HG03432 (cell line): ENCODE data around the gene EID1.
"Not testable (repeated sequence)": the region's sequence is repeated elsewhere in the genome, so short reads cannot be mapped to it uniquely, and the experiment has no call there.

Experiments used
- ATAC-seq: cut with Tn5 transposase; IDR thresholded peaks from one replicate; pipeline ENCODE4 v1.9.1; 2021; ENCODE audit warnings: mild to moderate bottlenecking, moderate library complexity; ENCODE audit not compliant: unreplicated experiment

EID1 gene

GRCh38 chr15:48877630-48878595 is at the start of gene EID1:
TSS of gene EID1 (plus strand) at chr15:48878134. CDS start at chr15:48878177, 43 bp downstream.
- ATAC-seq, result peak; percentile 98

- ATAC-seq, result no peak
These were observed 49.5 kb upstream of the EID1 start for GRCh38 chr15:48828471-48828870.

- no peak for ATAC-seq
These were observed 49.0 kb upstream of the EID1 start for GRCh38 chr15:48828906-48829305.

- ATAC-seq, result no peak
These were observed 45.3 kb upstream of the EID1 start for GRCh38 chr15:48832648-48833047.

GRCh38 chr15:48833526-48834239 is 44.3 kb upstream of the EID1 start:
- ATAC-seq, result no peak

GRCh38 chr15:48834756-48835155 is 43.2 kb upstream of the EID1 start:
- ATAC-seq, result no peak

GRCh38 chr15:48842501-48842900 is 35.4 kb upstream of the EID1 start:
- ATAC-seq, result no peak

- ATAC-seq, result no peak
These were observed 32.8 kb upstream of the EID1 start for GRCh38 chr15:48845123-48845522.

GRCh38 chr15:48850648-48851047 is 27.3 kb upstream of the EID1 start:
- no peak for ATAC-seq

- ATAC-seq, result no peak
These were observed 26.0 kb upstream of the EID1 start for GRCh38 chr15:48851956-48852355.

GRCh38 chr15:48854434-48854833 is 23.5 kb upstream of the EID1 start:
- ATAC-seq, result not testable (repeated sequence)

- no peak for ATAC-seq
These were observed 22.2 kb upstream of the EID1 start for GRCh38 chr15:48855501-48856440.

GRCh38 chr15:48856942-48857341 is 21.0 kb upstream of the EID1 start:
- ATAC-seq, result no peak

- ATAC-seq, result no peak
These were observed 19.5 kb upstream of the EID1 start for GRCh38 chr15:48858401-48858800.

GRCh38 chr15:48859426-48859825 is 18.5 kb upstream of the EID1 start:
- no peak for ATAC-seq

- ATAC-seq, result no peak
These were observed 16.0 kb upstream of the EID1 start for GRCh38 chr15:48861813-48862431.

GRCh38 chr15:48862705-48863104 is 15.2 kb upstream of the EID1 start:
- ATAC-seq, result peak; percentile 35

GRCh38 chr15:48865370-48866079 is 12.4 kb upstream of the EID1 start:
- ATAC-seq, result no peak

- ATAC-seq, result no peak
These were observed 11.8 kb upstream of the EID1 start for GRCh38 chr15:48866141-48866563.

- no peak for ATAC-seq
These were observed 9.9 kb upstream of the EID1 start for GRCh38 chr15:48868023-48868422.
